Cerebellar nuclear complex (tissue), 1 donor: Measurements from ENCODE around the gene ZNF484.
"Not testable (repeated sequence)": the region's sequence is repeated elsewhere in the genome, so short reads cannot be mapped to it uniquely, and the experiment has no call there.

Source experiments
- DNase-seq, 2 experiments: peaks; one replicate each; lab custom pipeline; 2025; lab: John Stamatoyannopoulos, UW

Gene ZNF484

GRCh38 chr9:92860867-92861266 is 17.0 kb downstream of the ZNF484 start:
- DNase-seq: no peak

- no peak for DNase-seq
Measured at GRCh38 chr9:92857236-92857635, 20.6 kb downstream of the ZNF484 start.

- no peak for DNase-seq
Measured at GRCh38 chr9:92853716-92854115, 24.1 kb downstream of the ZNF484 start.

GRCh38 chr9:92850898-92851297 is 26.9 kb downstream of the ZNF484 start:
- no peak for DNase-seq

GRCh38 chr9:92848740-92849139 is 29.1 kb downstream of the ZNF484 start:
- DNase-seq: not testable (repeated sequence)

- no peak for DNase-seq
Measured at GRCh38 chr9:92846662-92847145, 31.1 kb downstream of the ZNF484 start.

- DNase-seq: not testable (repeated sequence)
Measured at GRCh38 chr9:92838411-92838810, 39.4 kb downstream of the ZNF484 start.

GRCh38 chr9:92837191-92837590 is 40.6 kb downstream of the ZNF484 start:
- no peak for DNase-seq

GRCh38 chr9:92829420-92829819 is 48.4 kb downstream of the ZNF484 start:
- DNase-seq: no peak

GRCh38 chr9:92825065-92825464 is 52.8 kb downstream of the ZNF484 start:
- not testable (repeated sequence) for DNase-seq

GRCh38 chr9:92820964-92821363 is 56.9 kb downstream of the ZNF484 start:
- no peak for DNase-seq

- DNase-seq: not testable (repeated sequence)
Measured at GRCh38 chr9:92819898-92820297, 57.9 kb downstream of the ZNF484 start.

GRCh38 chr9:92809629-92810326 is 68.1 kb downstream of the ZNF484 start:
- DNase-seq: not testable (repeated sequence)

- no peak for DNase-seq
Measured at GRCh38 chr9:92808726-92809451, 68.9 kb downstream of the ZNF484 start.

- no peak for DNase-seq
Measured at GRCh38 chr9:92807757-92808725, 69.8 kb downstream of the ZNF484 start.

- no peak for DNase-seq
Measured at GRCh38 chr9:92807031-92807756, 70.6 kb downstream of the ZNF484 start.

- DNase-seq: no peak
Measured at GRCh38 chr9:92804727-92805126, 73.1 kb downstream of the ZNF484 start.

- DNase-seq: no peak
Measured at GRCh38 chr9:92798358-92798757, 79.5 kb downstream of the ZNF484 start.

- DNase-seq: not testable (repeated sequence)
Measured at GRCh38 chr9:92796337-92796804, 81.5 kb downstream of the ZNF484 start.

- DNase-seq: no peak
Measured at GRCh38 chr9:92795598-92796336, 82.1 kb downstream of the ZNF484 start.
